ENCODE results near the gene RXRA.

RXRA gene

DNA sequence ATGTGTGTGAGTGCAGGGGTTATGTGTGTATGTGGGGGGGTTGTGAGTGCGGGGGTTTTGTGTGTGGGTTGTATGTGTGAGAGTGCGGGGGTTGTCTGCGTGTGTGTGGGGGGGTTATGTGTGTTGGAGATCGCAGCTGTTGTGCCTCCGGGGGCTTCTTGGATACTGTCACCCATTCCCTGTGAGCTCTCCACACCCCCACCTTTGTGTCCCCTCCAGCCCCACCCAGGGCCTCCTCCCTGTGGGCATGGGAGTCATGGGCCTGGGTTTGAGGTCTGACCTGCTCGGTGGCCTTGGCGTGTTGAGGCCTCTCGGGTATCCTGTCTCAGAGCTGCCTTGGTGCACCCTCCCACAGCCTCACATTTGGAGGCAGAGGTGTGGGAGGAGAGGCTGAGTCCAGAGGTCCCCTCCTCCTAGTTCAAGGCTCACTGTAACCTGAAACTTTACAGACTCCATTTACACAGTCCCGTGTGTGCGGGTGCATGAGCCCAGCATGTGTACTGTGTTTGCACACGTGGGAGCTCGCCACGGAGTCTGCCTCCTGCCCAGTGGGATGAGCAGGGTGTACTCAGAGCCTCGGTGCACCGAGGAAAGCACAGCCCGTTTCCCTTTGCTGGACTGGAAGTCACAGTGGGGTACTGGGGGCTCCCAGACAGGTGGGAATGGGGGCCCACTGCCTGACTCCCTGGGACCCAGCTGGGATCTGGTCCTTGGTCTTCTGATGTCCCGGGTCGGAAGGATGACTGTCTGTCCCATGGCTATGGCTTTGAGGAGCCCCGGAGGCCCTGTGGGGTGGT, 43.4 kb downstream of the RXRA start:
- no peak for DNase-seq (ENCODE audit: low read depth)

DNA sequence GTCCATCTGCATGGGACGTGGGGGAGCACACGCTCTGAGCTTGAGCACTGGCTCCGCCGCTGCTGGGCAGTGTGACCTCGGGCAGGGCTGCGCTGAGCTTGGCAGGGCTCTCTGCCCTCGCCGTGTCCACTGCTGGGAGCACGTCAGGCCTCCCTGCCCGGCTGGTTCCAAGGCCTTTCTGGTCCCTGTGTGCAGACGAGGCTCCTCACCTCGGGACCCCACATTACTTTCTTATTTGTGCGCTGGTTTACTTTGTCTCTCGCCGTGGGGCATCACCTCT, 43.9 kb downstream of the RXRA start:
- no peak for DNase-seq (ENCODE audit: low read depth)

DNA sequence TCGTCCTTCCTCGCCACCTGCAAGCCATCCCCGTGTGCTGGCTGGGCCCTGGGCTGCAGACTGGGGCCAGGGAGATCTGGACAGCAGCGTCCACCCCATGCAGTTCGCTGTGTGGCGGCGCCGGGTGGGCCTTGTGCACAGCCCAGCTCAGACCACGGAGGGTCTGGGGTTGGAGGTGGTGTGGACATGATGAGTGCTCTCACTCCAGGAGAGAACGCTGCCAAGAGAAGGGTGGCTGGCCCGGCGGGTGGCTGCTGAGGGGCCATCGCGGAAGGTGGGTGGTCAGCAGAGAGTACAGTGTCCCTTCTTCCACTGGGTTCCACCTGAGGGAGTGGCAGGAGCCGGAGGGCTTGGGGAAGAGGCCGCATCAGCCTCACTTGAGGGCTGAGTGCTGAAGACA, 44.4 kb downstream of the RXRA start:
- DNase-seq (ENCODE audit: low read depth): no peak

DNA sequence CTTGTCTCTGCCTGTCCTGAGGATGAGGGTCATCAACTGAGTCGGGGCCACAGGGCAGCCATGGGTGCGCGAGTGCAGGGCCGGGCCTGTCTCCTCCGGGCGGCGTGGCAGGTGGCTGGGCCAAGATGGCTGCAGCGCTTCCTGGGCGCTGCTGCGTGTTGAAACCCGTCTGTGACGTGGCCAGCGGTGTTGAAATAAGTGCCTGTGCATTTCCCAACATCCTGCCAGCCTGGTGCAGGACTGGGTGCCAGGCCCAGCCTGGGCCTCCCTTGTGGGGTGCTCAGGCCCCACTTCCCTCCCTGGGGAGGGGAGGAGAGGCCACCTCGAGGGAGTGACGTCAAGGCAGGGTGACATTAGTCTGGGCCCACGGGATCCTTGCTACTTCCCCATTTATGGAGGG, 45.5 kb downstream of the RXRA start:
- no peak for DNase-seq (ENCODE audit: low read depth)

DNA sequence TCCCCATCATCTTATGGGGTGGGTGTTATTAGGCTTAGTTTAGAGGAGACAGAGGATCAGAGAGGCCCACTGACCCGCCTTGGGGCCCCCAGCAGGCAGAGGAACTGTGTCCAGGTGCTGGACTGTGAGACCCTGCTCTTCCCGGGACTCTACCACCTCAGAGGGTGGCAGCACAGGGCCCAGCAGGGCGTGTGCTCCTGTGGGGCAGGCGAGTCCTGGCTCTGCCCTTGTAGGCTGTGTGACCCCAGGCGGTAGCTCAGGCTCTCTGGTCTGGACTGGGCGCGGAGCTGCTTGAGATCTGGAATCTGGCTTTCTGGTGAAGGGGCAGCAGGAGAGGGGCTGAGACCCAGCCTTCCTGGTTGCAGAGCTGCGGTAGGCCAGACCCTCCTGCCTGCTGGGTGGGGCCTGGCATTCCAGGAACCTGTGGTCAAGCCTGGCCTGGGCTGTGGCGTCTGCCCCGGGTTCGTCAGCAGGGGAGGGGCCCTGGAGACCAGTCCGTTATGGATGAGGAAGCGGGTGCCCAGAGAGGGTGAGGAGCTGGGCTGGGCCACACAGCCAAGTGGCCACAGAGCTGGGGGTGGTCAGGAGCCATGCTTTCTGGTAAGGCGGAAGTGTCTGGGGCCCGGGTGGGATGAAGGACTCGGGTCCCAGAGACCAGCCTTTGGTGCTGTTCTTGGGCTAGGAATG, 46.5 kb downstream of the RXRA start:
- DNase-seq (ENCODE audit: low read depth): no peak

DNA sequence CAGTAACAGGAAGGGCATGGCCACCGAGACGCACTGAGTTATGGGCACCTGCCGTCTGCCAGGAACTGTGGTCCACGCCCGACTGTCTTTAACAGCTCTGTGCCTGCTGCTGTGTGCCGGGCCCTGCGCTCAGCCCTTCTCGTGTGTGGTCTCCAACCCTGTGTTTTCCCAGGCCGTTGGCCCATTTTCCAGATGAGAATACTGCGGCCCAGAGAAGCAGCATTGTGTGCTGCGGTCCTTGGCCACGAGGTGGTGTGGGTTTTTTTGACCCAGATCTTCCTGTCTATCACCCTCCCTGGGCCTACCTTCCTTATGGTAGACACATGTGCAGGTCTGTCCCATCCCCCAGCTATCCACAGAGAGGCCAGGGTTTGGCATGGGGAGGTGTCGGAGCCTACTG, 47.0 kb downstream of the RXRA start:
- DNase-seq (ENCODE audit: low read depth): no peak

DNA sequence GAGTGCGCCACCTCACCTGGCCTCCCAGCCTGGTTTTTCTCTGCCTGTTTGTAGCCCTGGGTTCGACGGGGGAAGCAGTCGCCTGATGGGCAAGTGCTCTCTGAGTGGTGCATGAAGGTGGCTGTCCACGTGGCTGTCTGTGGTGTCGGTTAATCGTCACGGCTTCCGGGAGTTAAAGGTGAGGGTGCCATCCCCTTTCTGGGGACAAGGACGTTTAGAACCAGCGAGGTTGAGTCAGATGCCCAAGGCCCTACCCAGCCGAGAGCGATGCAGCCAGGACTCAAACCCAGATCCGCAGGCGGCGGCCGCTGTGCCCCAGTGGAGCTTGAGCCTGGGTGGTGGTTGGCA, 47.7 kb downstream of the RXRA start:
- DNase-seq (ENCODE audit: low read depth): no peak

DNA sequence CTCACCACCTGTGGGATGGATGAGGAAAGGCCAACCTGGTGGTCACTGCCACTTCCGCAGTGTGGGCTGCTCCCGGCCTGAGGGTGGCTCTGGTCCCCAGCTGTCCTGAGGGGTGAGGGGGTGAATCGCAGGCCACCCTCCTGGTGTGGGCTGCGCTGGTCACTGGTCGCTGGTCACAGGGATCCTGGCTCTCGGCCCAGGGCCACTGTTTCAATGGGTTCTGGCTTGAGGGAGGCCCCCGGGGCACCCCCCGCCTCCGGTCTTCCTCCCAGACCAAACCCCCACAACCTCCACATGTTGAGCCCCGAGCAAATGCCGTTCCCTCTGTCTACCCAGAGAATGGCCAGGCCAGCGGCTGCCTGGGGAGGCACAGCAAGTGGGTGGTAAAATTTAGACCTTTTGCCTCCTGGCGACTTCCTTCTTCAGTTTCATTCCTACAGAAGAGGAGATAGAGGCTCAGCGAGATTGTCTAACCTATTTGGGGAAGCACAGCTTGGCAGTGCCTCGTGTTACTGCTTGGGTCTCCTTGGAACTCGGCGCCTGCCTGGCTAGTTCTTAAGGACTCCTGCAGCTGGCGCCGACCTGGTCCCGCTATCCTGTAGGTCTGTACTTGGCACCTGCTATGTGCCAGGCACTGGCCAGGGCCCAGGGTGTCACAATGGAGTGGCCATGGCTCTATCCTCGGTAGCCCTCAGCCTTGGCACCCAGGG, 48.2 kb downstream of the RXRA start:
- DNase-seq (ENCODE audit: low read depth): no peak

DNA sequence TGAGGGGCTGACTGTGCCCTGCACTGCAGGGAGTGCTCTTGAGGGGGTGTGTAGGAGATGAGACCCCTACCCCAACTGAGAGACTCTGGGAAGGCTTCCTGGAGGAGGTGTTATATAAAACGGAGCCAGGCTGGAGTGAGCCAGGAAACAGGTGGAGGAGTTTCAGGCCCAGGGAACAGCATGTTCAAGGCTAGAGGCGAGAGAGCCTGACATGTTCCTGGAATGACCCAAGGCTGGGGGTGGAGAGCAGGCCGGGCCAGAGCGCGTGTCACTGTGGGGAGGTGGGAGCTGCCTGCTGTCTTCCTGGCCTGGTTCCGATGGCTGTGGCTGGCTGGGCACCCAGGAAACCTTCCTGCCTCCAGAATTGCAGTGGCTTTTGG, 48.7 kb downstream of the RXRA start:
- no peak for DNase-seq (ENCODE audit: low read depth)

DNA sequence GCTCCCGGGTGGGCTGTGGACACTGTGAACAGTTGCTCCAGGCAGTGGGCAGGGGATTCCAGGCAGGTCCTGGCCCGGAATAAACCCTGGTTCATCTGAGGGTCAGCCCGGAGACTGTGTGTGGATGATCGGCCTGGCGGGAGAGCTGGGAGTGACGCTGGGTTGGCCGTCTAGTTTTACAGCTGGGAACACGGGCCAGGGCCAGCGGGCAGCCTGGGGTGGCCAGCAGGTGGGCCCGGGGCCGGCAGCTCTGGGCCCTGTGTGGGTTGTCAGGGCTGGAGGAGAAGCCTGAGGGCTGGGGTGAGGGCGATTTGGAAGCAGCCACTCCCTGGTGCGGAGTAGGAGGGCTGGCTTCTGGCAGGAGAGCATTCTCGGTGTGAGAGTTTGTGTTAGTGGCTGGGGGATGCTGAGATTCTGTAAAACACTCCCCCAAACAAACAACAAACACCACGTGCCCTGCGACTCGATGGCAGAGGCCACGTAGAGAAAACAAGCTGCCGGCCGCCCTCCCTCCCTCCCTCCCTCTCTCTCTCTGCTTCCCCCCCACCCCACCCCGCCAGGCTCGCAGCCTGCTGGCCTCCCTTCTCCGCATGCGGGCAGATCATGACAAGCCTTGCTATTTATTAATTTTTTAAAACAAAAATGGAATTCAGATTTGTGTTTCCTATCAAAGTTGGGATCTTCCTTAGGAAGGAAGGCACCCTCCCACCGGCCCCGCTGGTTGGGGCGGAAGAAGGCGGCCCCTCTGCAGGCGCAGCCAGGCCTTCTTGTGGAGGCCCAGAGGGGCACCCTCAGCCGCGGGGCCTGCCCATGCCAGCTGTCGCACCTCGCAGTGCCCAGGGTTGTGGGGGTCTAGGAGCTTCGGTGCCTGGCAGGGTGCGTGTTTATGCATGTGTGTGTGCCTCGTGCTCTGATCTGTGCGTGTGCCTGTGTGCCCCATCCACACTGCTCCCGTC, 49.5 kb downstream of the RXRA start:
- DNase-seq (ENCODE audit: low read depth): no peak

DNA sequence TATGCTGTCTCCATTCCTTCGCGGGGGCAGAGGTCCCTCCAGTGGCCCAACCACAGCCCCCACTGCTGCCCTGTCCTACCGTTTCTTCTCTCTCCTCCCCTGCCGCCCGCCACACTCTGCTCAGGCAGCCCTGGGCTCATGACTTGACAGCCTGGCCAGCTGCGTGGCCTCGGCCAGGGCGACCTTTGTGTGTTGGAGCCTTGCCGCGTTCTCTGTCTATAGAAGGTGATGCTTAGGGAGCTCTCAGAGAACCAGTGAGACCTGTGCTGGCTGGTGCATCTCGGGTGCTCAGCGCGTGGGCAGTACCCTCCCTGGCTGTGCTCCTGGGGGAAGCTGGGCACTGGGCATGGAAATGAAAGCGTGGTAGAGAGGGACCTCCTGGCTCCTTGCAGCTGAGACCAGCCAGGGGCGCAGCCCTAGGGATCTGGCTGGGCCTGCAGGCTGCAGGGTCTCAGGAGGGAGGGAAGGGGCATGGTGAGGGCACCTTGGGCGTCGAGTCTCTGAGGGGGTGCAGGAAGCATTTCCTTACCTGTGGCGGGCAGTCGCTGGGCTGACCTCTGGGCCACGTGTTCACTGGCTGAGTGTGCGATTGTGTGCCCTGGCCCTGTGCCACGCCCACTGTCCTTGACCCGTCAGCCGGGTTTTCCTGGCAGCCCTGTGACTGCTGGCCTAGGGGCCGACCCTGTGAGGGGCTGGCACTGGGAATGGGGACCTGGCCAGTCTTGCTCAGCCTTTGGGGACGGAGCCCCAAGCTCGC, 50.3 kb downstream of the RXRA start:
- no peak for DNase-seq (ENCODE audit: low read depth)

DNA sequence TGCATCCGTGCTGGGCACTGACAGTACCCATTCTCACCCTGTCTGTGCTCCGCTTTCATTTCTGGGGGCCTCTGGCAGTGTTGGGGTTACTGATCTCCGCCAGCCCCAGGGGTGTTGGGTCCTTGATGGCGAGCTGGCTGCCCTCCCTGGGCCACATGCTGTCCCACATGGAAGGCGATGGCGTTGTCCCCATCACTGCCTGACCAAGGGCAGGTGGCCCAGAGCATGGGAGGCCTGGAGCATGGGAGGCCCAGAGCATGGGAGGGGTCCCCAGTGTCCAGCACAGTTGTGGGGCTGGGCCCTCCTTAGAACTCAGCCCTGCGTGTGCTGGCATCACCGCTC, 50.9 kb downstream of the RXRA start:
- no peak for DNase-seq (ENCODE audit: low read depth)

DNA sequence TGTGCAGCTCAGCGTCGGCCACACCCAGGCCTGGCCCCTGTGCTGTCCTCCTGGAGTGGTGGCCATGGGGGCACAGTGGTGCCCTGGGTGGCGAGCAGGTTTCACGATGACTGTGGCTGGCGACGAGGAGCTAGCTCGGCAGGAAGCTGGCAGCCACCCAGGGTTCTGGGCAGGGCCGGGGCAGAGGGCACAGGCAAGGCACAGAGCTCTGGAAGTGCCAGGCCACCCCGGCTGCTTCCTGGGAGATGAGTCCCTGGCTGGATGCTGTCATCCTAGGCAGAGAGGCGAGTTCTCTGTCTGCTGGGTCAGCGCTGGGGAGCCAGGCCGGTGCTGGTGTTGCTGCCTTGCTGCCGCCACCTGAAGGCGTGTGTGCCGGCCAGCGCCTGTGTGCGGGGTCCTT, 51.7 kb downstream of the RXRA start:
- DNase-seq (ENCODE audit: low read depth): no peak

DNA sequence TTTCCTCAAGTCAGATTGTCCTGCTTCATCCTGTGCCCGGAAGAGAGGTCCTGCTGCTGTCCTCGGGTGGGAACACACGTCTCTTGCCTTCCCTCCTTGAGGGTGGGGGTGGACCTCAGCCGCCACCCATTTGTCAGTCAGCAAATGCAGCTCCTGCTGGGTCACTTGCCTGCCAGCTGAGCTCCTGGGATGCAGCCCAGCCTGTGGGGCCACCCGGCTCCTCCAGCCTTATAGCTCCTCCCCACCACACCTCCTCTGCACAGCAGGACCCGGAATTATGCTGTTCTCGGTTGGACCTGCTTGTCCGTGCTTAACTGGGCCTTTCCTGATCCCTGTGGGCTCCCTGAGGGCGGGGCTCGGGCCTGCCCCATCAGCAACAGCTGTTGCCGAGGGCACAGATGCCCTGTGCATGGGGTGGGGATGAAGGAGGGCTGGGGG, 52.7 kb downstream of the RXRA start:
- DNase-seq (ENCODE audit: low read depth): no peak

DNA sequence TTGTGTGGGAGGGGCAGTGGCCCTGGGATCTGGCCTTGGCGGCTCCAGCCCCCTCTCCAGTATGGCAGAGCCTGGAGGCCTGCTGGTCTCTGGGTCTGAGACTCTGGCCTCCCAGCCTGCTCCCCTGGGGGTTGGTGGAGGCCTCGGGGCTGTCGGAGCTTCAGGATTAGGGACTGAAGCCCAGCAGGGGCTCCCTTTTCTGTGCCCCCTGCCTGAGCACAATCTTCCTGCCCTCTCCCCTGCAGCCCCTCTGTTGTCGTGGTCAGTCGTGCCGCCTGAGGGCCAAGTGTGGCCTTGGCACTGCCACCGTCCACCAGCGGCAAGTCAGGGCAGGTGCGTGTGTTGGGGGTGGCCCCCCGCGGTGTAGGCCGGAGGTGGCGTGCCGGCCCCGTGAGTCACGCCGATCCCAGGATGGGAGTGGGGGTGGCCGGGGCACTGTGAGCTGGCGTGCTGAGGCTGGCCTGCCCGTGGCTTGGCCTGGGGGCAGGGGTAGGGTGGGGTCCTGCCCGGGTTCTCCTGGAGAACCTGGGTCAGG, 53.6 kb downstream of the RXRA start:
- DNase-seq (ENCODE audit: low read depth): no peak

DNA sequence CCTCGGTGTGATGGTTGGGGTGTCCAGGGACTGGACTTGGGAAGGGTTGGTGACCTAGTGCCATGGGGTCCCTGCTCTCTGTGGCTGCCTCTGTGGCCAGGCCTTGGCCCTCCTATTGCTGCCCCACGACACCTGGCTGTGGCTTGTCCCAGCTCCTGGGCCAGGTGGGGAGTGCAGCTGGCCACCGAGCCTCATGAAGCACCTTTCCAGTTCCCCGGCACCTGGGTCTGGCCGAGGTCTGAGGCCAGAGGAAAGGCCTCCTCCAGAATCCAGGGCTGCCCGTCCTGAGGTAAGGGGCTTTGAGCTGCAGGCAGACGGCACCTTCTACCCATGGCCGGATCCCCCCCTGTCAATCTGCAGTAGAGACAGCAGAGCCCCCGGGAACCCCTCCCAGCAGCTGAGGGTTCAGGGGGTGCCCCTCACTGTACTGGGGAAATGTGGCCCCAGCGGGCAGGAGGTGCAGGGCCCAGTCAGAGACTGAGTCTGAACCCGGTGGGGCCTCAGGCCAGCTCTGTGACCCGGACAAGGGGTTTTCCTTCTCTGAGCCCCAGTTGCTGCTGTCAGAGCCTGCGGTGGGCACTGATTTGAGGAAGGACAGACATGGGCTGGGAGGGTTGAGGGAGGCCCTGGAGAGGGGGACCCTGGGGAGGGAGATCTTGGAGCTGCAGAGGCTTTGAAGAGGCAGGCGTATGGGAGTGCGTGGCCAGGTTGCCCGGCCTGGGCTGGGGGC, 54.5 kb downstream of the RXRA start:
- DNase-seq (ENCODE audit: low read depth): no peak

DNA sequence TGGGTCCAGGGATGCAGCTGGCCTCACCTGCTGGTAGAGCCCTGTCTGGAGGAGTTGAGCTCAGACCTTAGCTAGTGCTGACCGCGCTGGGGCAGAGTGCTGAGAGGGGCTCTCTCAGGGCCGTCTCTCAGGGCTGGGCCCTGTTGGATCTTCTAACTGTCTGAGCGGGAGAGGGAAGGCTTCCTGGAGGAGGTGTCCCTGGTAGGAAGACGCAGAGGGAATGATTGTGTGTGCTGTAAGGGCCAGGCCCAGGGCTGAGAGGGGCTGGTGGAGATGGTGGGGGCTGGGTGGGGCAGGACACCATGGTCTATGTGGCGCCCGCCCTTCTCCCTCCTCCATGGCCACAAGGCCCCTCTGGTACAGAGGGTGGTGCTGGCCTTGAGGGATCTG, 55.0 kb downstream of the RXRA start:
- no peak for DNase-seq (ENCODE audit: low read depth)

DNA sequence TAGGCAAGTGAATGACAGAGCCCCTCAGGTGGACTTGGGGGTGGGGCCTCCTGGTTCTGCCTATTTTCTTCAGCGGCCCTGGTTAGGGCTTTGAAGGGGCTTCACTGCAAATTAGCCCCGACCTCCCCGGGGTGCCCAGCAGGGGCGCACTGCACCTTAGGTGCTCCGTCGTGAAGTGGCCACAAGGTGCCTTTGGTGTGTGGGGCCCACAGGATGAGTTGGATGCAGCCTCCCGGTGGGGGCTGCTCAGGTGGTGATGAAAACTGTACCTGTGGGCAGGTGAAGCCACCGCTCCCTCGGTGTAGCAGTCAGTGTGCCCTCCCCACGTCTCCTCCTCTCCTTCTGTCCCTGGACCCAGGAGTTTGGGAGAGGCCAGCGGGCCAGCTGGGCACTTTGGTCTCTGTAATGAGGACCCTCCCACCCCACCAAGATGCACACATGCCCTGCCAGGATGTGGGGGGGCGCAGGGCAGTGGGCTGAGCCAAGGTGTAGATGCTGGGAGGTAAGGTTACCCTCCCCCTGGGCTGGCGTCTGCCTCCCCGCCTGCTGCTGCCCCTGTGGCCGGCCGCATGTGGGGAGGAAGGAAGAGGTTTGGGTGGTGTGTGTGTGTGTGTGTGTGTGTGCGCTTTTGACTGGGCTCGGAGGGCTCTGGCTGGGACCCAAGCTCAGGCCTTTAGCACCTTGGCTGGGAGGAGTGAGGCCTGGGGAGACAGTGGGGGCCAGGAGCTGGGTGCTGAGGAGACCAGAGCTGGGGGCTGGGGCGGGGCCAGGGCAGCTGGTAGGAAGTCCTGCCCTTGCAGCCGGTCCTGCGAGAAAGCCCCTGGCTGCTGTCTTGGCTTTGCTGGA, 55.6 kb downstream of the RXRA start:
- no peak for DNase-seq (ENCODE audit: low read depth)

DNA sequence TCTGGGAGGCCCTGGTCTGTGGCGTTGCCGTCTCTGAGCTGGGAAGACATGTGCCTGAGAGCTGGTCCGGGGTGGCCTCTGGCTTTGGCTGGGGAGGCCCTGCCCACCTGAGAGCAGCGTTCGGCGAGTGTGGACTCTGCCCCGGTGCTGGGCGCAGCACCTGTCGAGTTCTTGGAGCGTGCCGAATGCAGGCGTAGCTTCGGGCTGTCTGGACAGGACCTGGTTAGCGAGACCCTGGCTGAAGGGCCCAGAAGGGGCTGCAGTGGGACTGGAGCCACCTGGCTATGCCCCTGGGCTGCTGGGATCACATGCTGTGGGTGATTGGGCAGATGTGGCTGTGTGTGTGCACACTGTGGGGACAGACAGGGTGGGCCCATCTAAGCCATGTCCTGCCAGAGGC, 56.5 kb downstream of the RXRA start:
- DNase-seq (ENCODE audit: low read depth): no peak

DNA sequence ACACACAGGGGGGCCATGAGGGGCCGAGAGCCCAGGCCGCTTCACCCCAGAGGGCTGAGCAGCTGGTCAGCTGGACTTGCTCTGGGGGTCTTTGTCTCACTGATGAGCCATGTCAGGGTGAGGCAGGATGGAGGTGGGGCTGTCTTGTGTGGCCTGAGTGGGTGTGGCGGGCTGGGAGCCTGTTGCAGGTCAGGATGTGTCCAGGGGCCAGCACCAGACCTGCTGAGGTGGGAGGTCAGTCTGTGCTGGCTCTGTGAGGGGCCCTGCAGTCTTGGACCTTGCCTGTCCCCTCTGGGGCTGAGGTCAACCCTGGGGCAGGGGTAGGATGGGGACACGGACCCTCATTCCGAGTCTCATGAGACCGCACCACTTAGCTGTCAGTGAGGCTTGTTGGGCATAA, 56.9 kb downstream of the RXRA start:
- DNase-seq (ENCODE audit: low read depth): no peak

Measured in fibroblast of the conjunctiva (primary cell).